Cerebellar nuclear complex (tissue), 1 donor: ENCODE measurements around the gene SLC9A9.
"Not testable (repeated sequence)": the region's sequence is repeated elsewhere in the genome, so short reads cannot be mapped to it uniquely, and the experiment has no call there.

Experiments used
- DNase-seq, 2 experiments: peaks; one replicate each; lab custom pipeline; 2025; lab: John Stamatoyannopoulos, UW

Gene SLC9A9

GRCh38 chr3:143551761-143552160 lies 296.5 kb downstream of the SLC9A9 start:
- DNase-seq = no peak

- DNase-seq = no peak
Observed at GRCh38 chr3:143548861-143549497, 299.3 kb downstream of the SLC9A9 start.

- DNase-seq = no peak
Observed at GRCh38 chr3:143548393-143548792, 299.9 kb downstream of the SLC9A9 start.

GRCh38 chr3:143538577-143538981 lies 309.7 kb downstream of the SLC9A9 start:
- no peak for DNase-seq

DNA sequence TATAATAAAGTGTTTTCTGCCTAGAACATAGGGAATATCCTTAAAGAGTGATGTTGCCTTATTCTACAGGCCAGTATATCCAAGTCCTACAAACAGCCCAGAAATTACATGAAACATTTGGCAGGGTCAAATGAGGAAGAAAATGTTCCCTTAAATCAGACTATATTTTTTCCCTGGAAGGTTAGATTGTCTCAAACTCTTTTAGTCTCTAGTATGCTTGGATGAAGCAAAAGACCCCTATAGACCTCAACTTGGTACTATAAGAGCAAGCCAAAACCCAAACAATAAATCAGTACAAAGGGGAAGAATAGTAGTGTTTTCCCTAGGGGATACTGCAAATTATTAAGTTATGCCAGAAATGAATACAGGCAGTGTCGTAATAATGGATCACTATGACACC lies 310.2 kb downstream of the SLC9A9 start:
- DNase-seq = no peak

DNA sequence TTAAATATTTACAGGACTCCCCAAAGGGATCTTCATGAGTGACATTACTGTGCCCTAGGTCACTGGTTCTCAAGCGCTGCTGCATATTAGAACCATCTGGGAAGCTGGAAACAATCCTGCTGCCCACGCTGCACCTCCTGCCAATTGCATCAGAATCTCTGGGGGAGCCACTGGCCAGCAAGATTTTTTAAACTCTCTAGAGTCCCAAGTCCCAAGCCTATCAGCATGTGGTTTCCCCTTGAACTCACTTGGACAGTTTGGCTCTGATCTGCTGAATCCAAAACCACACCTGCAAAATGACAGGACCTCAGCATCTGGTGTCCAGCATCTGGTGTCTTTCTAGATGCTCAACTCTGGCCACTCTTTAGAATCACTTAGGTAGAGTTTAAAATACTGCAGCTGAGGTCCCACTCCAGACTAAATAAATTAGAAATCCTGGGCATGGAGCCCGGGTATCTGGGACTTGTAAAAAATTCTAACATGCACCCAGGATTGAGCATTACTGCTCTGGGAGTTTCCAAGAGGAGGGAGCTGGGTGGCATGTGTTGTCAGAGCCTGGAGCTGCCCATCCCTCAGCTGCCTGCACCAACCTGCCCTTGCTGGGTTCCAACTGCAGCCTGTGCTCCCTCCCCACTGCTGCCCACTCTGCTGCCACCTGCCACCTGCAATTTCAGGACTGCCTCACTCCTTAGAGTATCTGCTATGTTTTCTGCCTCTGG lies 311.3 kb downstream of the SLC9A9 start:
- no peak for DNase-seq

DNA sequence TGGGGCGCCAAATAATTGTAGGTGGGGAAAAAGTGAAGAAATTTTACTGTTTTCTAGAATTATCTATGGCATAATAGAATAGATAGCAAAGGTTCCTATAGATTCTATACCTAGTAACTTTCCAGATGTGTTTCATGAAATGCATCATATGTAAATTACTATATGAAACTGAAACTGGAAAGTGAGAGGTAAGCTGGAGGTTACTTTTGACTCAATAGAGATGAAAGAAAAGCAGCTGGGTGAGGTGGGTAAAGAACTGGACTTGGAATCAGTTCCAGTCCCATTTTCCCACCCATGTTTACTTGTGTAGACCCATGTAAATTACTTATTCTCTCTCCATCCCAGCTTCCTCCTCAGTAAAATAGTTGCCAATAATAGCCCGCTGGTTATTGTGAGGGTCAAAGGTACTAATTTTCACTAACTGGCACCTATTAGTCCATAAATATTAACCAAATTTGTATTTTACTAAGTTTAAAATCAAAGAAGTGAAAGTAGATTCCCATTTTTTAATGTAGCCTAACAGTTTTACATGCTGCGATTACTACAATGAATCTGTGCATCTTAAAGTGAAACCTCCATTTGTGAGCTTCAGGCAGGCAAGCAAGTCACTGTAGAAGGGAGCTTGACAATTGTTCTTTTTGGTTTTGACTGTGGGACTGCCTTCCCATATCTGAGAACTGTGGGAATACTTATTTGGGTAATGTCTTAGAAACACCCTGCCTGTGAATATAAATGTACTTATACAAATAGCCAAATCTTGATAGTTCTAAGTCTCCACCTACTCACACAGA lies 312.1 kb downstream of the SLC9A9 start:
- DNase-seq = no peak

GRCh38 chr3:143533391-143533790 lies 314.9 kb downstream of the SLC9A9 start:
- no peak for DNase-seq

DNA sequence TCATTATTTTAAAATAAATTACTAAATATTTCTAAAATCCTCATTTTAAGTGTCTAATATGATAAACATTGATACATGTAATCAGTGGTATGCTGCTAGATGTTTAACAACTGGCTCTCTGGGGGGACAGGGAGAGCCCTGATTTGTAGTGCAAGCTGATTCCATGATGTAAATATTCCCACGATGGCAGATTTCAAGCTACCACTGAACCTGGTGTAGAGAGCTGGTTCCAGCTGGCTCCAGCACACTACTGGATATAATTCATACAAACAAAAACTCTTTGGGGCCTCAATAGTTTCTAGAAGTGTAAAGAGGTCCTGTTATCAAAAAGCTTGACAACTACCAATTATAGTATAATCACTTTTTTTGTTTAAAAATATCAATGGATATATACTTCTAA lies 316.2 kb downstream of the SLC9A9 start:
- no peak for DNase-seq

DNA sequence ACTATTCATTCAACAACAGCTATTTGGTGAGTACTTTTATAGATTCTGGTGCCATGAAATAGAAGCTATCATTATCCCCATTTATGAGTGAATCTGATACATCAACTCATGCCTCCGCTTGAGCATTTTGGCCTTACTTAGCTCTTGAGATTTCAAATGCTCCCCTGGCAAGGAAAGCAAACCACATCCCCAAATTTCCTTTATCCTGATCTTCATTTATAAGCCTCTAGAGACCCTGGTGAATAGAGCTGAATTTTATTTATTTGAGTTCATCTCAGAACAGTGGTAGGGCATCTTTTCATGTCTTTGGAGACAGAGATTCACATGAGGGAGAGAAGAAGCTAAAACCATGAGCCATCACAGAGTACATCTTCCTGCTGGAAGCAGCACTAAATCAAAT lies 317.2 kb downstream of the SLC9A9 start:
- no peak for DNase-seq

DNA sequence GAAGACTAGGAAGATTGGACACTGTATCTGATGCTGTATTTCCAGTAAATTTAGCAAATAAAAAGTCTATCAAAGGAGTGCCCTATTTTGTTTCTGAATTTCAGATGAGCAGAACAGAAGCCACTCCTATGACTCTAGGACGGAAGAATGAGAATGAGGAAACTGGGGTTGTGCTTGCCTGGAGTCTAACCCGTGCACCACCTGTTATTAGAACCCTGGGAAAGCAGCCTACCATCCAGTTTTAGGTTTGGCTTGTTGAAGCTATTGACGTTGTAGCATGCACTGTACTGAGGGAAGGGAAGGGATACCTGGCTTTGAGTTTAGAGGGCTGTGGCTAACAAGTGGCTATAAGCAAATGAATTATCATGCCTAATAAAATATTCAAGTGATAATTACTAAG lies 318.5 kb downstream of the SLC9A9 start:
- no peak for DNase-seq

GRCh38 chr3:143529018-143529478 lies 319.2 kb downstream of the SLC9A9 start:
- no peak for DNase-seq

- DNase-seq = no peak
Observed at GRCh38 chr3:143526011-143526545, 322.2 kb downstream of the SLC9A9 start.

DNA sequence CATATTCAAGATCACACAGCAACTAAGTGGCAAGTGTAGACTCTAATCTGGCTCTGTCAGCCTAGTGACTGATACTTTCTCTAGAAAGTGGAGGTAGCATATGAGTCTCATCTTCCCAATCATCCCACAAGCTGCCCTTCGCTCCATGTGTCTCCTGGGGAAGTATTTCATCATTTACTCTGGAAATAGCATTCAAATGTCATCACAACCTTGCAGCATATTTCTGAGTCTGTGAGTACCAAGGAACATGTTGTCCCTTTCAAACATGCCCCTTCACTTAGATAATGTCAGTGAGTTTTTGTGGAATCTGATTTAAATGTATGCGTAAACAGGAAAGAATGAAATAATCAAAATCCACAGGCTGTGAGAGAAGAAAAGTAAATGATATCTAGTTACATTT lies 322.9 kb downstream of the SLC9A9 start:
- DNase-seq = no peak

DNA sequence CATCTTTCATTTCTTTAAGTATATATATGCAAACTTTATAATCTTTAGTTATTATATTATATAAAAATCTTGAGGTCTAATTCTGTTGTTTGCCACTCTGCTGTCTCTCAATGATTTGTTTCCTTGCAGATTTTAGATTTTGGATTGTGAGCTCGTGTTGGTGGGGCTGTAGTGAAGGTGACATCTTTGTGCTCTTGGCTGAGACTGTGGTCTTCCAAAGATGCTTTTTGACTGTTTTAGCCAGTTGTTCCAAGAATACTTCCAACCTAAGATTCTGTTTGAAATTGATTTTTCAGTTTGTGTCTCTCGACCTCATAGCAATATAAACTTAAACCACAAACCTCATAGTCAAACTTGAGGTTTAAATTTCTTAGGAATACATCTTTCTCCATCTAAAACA lies 326.5 kb downstream of the SLC9A9 start:
- no peak for DNase-seq

- not testable (repeated sequence) for DNase-seq
Observed at GRCh38 chr3:143517131-143517530, 331.1 kb downstream of the SLC9A9 start.

DNA sequence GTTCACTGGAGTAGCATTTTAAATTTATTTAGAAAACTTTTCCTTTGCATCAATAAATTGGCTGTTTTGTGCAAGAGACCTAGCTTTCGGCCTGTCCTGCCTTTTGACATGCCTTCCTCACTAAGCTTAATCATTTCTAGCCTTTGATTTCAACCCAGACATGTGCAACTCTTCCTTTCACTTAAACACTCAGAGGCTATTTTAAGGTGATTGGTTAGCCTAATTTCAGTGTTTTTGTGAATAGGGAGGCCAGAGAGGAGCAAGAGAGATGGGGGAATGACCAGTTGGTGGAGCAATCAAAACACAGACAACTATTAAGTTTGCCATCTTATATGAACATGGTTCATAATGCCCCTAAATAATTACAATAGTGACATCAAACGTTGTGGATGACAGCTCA lies 333.4 kb downstream of the SLC9A9 start:
- DNase-seq = no peak

DNA sequence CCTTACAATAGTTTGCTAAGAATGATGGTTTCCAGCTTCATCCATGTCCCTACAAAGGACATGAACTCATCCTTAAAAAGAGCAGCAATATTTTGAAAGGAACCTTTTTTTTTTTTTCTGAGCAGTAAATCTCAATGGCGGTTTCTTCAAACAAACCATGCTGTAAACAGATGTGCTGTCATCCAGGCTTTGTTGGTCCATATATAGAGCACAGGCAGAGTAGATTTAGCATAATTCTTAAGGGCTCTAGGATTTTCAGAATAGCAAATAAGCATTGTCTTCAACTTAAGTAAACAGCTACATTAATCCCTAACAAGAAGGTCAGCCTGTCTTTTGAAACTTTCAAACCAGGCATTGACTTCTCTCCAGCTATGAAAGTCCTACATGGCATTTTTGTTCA lies 334.2 kb downstream of the SLC9A9 start:
- no peak for DNase-seq

GRCh38 chr3:143511174-143511879 lies 336.9 kb downstream of the SLC9A9 start:
- no peak for DNase-seq

DNA sequence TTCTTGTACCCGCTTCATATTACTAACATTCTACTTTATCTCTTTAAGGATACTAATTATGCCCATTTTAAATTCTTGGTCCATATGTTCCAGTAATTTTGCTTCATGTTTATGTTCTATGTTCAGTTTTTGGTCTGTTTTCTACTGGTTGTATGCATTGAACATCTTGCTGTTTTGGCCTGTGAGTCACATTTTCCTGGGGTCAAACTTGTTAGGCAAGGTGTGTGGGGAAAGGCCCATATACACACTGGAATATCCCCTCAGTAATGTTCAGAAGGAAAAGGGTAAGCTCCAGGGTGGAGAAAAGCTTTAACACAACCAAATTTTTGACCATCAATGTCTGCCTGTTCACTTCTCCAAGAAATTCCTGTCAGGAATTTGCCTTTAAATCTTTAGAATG lies 337.7 kb downstream of the SLC9A9 start:
- DNase-seq = no peak

DNA sequence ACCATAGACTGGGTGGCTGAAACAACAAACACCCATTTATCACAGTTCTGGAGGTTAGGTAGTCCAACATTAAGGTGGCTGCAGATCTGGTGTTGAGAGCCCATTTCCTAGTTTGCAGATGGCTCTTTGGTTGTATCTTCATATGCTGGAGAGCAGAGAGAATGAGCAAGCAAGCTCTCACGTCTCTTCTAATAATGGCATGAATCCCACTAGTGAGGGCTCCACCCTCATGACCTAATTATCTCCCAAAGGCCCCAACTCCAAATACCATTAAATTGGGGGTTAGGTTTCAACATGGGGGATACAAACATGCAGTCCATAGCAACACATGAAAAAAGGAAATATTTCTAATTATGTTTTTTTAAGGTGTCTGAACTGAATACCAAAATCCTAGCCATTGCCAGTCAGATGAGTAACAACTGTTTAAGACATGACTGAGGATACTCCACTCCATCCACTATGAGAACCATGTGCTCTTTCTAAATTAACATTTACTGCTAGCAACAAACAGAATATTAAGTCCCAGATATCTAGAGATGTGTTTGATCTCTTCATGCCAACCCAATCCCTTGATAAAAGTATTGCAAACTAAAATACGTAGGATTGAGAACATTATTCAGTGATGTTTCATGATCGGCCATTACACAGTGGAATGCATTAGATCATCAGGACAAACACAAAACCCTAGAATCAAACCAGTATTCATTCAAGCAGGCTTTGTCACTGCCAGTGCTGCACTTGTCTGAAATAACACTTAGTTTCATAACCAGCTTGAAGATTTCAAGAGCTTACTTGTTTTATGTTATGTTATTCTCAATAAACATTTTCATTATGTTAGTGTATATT lies 340.3 kb downstream of the SLC9A9 start:
- DNase-seq = no peak
